Measurements from ENCODE around the gene FRG2B.

Gene FRG2B

DNA sequence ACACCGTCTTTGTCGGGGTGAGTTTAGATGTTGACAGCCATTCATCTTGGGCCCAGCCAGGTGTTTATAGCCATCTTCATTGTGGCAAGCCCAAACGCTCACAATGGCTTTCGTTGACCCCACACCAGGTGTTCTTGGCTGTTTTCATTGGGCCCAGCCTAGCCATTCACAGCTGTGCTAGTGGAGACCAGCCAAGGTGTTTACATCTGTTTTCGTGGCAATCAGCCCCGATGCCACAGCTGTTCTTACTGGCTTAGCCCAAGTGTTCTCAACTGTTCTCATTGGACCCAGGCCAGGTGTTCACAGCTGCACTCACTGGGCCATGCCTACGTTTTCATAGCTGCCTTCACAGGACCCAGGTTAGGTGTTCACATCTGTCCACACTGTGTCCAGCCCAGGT is 7.7 kb downstream of the FRG2B start:
- in situ Hi-C loops (cut with MboI; ENCODE audit: low pct_unique_long_range_greater_than_20kb, low sequenced_read_pairs, unreplicated experiment): no loop called here
- no peak for DNase-seq (ENCODE audit: low spot score)
- TF ChIP-seq, protein P1, sequence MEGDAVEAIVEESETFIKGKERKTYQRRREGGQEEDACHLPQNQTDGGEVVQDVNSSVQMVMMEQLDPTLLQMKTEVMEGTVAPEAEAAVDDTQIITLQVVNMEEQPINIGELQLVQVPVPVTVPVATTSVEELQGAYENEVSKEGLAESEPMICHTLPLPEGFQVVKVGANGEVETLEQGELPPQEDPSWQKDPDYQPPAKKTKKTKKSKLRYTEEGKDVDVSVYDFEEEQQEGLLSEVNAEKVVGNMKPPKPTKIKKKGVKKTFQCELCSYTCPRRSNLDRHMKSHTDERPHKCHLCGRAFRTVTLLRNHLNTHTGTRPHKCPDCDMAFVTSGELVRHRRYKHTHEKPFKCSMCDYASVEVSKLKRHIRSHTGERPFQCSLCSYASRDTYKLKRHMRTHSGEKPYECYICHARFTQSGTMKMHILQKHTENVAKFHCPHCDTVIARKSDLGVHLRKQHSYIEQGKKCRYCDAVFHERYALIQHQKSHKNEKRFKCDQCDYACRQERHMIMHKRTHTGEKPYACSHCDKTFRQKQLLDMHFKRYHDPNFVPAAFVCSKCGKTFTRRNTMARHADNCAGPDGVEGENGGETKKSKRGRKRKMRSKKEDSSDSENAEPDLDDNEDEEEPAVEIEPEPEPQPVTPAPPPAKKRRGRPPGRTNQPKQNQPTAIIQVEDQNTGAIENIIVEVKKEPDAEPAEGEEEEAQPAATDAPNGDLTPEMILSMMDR (IDR thresholded peaks at IDR 0.05; ENCODE audit: extremely low read depth, insufficient read depth, missing control alignments): no peak

GRCh38 chr10:133617196-133617595 is 9.4 kb downstream of the FRG2B start:
- DNase-seq (ENCODE audit: low spot score): no peak
- TF ChIP-seq, protein P1 (IDR thresholded peaks at IDR 0.05; ENCODE audit: extremely low read depth, insufficient read depth, missing control alignments): no peak
- in situ Hi-C loops (cut with MboI; ENCODE audit: low pct_unique_long_range_greater_than_20kb, low sequenced_read_pairs, unreplicated experiment): no loop called here

GRCh38 chr10:133616371-133617130 is 10.0 kb downstream of the FRG2B start:
- DNase-seq (ENCODE audit: low spot score): no peak
- in situ Hi-C loops (cut with MboI; ENCODE audit: low pct_unique_long_range_greater_than_20kb, low sequenced_read_pairs, unreplicated experiment): no loop called here
- TF ChIP-seq, protein P1 (IDR thresholded peaks at IDR 0.05; ENCODE audit: extremely low read depth, insufficient read depth, missing control alignments): no peak

DNA sequence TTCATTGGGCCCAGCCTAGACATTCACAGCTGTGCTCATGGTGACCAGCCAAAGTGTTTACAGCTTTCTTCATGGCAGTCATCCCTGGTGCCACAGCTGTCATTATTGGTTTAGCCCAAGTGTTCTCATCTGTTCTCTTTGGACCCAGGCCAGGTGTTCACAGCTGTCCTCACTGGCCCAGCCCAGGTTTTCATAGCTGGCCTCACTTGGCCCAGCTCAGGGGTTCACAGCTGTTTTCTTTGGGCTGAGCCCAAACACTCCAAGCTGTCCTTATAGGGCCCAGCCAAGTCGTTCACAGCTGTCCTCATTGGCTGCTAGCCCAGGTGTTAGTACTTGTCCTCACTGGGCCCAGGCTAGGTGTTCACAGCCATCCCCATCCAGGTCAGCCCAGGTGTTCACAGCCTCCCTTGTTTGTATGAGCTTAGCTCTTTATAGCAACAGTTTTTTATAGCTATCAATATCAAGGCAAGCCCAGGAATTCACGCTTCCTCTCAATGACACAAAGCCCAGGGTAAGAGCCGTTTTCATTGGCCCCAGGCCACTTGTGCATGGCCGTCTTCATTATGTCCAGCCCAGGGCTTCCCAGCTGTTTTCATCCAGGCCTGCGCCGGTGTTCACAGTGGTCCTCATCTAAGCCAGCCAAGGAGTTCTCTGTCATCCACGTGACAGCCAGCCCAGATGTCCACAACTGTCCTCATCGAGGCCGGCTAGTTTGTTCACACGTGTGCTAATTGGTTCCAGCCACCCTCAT is 11.6 kb downstream of the FRG2B start:
- TF ChIP-seq, protein P1 (IDR thresholded peaks at IDR 0.05; ENCODE audit: extremely low read depth, insufficient read depth, missing control alignments): no peak

GRCh38 chr10:133613699-133614098 is 12.9 kb downstream of the FRG2B start:
- TF ChIP-seq, protein P1 (IDR thresholded peaks at IDR 0.05; ENCODE audit: extremely low read depth, insufficient read depth, missing control alignments): no peak
- in situ Hi-C loops (cut with MboI; ENCODE audit: low pct_unique_long_range_greater_than_20kb, low sequenced_read_pairs, unreplicated experiment): no loop called here
- no peak for DNase-seq (ENCODE audit: low spot score)

More for the DNA sequence above, 11.6 kb downstream of the FRG2B start:
- in situ Hi-C loops (cut with MboI; ENCODE audit: low pct_unique_long_range_greater_than_20kb, low sequenced_read_pairs, unreplicated experiment): no loop called here
- DNase-seq (ENCODE audit: low spot score): no peak

GRCh38 chr10:133611079-133611478 is 15.5 kb downstream of the FRG2B start:
- DNase-seq (ENCODE audit: low spot score): no peak
- in situ Hi-C loops (cut with MboI; ENCODE audit: low pct_unique_long_range_greater_than_20kb, low sequenced_read_pairs, unreplicated experiment): no loop called here
- TF ChIP-seq, protein P1 (IDR thresholded peaks at IDR 0.05; ENCODE audit: extremely low read depth, insufficient read depth, missing control alignments): no peak
